Measurements from ENCODE around the gene CERK.

DNA sequence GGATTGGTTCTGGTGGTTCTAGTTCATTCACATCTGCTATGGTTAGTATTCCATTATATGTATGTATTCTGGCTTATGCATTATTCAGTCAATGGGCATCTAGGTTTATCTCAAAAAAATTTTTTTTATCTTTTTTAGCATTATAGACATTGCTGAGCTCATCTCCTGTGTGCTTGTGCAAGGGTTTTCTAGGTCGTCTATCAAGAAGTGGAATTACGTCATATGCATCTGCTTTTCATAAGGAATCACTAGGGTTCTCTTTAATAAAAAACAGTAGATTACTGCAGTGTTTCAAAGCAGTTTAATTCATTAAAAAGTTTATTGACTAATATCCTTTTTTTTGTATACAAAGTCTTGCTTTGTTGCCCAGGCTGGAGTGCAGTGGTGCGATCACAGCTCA lies 45.7 kb upstream of the CERK start:
- TF ChIP-seq ZNF780A (CRISPR knock-in tag; IDR thresholded peaks at IDR 0.05): no peak
- no peak for TF ChIP-seq ZNF274 (IDR thresholded peaks at IDR 0.05; ENCODE audit: borderline replicate concordance, low read depth, low read length)
- TF ChIP-seq KLF6 (CRISPR knock-in tag; IDR thresholded peaks at IDR 0.05; ENCODE audit: borderline replicate concordance): no peak
